Inflammatory macrophage (primary cell): ENCODE measurements around the gene GASK1A.
"Not testable (repeated sequence)": the region's sequence is repeated elsewhere in the genome, so short reads cannot be mapped to it uniquely, and the experiment has no call there.

Source experiments
- DNase-seq, 2 donors: peaks; one replicate each; pipeline ENCODE4 v3.0.0-alpha.2; 2020 to 2022

The GASK1A gene

DNA sequence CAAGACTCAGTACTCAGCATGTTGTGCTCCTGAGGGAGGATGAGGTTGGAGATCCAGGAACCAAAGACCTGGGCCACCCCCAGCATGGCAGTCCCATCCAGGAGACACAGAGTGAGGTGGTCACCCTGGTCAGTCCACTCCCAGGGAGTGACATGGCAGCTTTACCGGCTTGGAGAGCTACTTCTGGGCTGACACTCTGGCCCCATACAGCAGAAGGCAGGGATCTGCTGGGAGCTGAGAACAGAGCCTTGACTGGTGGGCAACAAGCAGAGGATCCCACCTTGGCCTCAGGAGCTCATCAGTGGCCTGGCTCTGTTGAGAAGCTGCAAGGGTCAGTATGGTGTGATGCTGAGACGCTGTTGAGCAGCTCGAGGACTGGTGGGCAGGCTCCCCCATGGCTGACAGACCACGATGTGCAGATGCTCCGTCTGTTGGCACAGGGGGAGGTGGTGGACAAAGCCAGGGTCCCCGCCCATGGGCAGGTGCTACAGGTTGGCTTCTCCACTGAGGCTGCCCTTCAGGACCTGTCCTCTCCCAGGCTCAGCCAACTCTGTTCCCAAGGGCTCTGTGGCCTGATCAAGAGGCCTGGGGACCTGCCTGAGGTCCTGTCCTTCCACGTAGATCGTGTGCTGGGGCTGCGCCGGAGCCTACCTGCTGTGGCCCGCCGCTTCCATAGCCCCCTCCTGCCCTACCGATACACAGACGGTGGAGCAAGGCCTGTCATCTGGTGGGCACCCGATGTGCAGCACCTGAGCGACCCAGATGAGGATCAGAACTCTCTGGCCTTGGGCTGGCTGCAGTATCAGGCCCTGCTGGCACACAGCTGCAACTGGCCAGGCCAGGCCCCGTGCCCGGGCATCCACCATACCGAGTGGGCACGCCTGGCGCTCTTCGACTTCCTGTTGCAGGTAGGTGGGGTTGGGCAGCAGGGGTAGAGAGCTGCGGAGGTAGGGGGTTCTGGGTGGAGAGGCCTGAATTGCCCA is 53.8 kb downstream of the GASK1A start:
- no peak for DNase-seq

- DNase-seq: no peak
Observed at GRCh38 chr3:43034200-43034599, 55.1 kb downstream of the GASK1A start.

- DNase-seq: no peak
Observed at GRCh38 chr3:43034911-43035310, 55.8 kb downstream of the GASK1A start.

DNA sequence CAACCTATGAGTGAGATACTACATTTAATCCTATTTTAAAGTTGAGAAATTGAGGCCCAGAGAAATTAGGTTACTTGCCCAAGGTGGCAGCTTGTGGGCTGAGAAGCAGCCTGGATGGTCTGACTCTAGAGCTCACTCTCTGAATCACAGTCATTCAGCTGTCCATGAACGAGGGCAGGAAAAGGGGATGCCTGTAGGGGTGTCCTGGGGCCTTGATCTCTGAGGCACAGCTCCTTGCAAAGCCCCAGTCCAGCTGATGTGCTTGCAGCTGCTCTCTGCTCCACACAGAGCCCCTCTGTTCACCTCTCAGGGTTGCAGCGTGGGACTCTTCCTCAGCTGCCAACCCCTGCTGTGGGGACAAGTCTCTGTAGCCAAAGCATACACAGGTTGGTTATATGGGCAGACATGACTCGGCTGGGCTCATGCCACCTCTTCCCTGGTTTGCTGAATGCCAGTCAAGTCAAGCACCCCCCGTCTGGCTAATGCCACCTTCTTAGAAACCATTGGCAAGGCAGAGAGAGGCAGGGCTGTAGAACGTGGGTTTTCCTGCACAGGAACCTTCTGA is 56.8 kb downstream of the GASK1A start:
- DNase-seq: no peak

DNA sequence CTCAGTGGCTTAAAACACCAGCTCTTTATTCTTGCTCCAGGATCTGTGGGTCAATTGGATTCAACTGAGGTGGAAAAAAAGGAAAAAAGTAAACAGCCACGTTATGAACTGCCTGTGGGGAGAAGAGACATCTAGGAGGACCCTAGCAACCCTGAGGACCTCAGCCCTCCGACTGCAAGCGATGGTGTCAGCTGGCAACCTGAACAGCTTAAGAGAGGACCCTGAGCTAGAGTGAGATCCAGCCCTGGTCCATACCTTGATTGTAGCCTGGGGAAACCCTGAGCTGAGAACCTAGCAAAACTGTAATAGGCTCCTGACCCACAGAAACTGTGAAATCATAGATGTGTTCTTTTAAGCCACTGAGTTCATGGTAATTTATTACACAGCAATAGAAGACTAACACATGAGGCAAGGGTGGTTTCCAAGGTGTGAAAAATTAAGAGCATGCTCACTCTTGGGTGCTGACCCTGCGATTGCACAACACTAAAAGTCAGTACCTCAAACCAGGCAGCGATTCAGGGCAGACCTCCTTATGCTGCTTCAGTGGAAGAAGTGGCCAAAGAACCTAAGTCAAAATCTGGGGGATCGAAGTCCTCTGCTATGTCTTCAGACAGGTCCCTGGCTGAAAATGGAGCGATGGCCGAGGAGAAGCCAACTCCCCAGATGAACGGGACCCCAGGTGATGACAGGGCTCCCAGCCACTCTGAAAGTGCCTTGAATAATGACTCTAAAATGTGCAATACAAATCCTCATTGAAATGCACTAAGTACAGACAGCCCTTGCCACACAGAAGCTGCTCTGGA is 57.7 kb downstream of the GASK1A start:
- DNase-seq: no peak

GRCh38 chr3:43038010-43038409 is 58.9 kb downstream of the GASK1A start:
- no peak for DNase-seq

DNA sequence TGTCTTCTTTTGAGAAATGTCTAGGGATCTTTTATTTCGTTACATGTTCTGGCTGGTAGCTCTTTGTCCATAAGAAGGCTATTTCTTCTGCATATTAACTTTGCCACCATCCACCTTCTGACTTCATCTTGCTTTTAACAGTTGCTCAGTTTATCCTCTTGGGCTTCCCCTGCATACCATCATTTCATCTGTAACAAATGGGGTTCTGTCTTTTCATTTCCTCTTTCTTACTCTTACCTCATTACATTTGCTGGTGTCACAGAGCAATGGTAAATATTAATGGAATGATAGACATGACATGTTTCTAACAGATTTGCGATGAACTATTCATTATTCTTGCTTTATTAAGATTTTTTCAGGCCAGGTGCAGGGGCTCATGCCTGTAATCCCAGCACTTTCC is 62.4 kb downstream of the GASK1A start:
- DNase-seq: no peak

DNA sequence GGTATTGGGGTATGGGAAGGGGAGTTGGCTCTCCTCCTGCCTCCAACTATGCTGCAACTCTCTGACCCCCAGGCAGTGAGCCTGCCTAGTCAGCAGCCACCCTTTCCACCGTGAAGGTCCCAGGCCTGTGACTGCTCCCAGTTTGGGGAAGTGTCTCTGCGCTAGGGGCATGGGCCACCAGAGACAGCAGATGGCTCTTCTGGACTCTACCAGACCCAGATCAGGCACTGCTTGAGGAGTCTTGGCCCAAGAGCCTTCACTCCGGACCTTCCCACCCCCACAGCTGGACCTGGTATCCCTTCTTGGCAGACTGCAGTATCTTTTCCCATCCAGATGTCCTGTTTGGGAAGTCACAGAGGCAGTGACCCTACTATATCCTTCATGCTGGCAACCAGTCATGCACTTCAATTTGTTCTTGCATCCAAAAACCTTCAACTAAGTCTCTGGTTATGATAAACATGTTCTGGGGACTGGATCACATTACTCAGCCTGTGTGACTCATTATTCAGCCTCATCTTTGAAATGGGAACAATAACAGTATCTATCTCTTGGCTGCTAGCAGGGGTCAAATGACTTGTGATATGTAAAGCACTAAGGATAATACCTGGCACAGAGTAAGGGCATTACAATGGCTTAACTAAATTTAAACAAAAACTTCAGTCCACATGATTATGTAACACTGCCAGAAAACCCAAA is 64.1 kb downstream of the GASK1A start:
- DNase-seq: no peak

- DNase-seq: no peak
Observed at GRCh38 chr3:43043793-43044192, 64.7 kb downstream of the GASK1A start.

GRCh38 chr3:43045079-43045478 is 66.0 kb downstream of the GASK1A start:
- not testable (repeated sequence) for DNase-seq

DNA sequence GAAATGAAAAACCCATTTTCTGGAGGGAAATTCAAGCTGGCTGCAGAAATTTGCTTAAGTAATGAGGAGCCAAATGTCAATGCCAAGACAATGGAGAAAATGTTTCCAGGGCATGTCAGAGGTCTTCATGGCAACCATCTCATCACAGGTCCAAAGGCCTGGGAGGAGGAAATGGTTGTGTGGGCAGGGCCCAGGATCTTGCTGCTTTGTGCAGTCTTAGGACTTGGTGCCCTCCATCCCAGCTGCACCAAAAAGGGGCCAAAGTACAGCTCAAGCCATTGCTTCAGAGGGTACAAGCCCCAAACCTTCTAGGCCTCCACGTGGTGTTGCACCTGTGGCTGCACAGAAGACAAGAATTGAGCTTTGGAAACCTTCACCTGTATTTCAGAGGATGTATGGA is 67.5 kb downstream of the GASK1A start:
- no peak for DNase-seq

- no peak for DNase-seq
Observed at GRCh38 chr3:43048470-43048869, 69.4 kb downstream of the GASK1A start.

- no peak for DNase-seq
Observed at GRCh38 chr3:43053291-43053690, 74.2 kb downstream of the GASK1A start.

GRCh38 chr3:43054754-43055153 is 75.6 kb downstream of the GASK1A start:
- DNase-seq: no peak

- DNase-seq: no peak
Observed at GRCh38 chr3:43055393-43055792, 76.3 kb downstream of the GASK1A start.

GRCh38 chr3:43055806-43056770 is 77.0 kb downstream of the GASK1A start:
- DNase-seq: no peak

- DNase-seq: no peak
Observed at GRCh38 chr3:43059456-43059855, 80.3 kb downstream of the GASK1A start.

DNA sequence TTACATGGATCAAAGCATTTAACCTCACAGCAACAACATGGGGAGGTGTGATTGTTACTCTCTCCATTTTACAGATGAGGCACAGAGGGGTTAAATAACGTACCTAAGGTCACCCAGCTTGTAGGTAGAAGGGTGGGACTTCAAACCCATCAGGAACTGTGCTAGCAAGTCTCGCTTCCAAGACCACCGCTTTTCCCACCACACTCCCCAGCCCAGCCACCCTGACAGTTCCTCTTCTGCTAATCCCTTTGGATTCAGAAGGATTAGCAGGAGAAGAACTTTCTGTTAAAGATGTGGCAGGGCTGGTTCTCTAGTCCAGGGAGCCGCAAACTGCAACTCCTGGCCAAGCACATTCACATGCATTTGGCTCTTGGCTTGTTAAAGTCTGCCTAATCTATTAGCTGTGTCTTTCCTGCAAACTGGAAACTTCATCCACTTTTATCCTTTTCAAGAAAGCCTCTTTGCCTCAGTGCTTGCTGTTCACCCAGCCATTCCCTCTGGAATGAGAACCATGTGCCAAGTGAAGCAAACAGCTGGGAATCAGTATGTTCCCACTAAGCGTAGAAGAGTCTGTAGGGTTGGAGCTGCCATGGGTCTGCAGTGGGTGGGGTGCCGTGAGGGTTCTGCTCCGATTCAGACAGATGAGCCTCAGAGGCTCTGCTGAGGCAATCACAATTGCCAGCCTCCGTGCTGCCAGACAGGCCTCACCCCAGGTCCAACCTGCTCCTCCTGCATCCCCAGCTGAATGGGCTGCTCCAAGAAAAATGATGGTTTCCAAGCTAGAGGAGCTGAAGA is 82.2 kb downstream of the GASK1A start:
- no peak for DNase-seq

- DNase-seq: no peak
Observed at GRCh38 chr3:43062040-43062563, 83.0 kb downstream of the GASK1A start.

DNA sequence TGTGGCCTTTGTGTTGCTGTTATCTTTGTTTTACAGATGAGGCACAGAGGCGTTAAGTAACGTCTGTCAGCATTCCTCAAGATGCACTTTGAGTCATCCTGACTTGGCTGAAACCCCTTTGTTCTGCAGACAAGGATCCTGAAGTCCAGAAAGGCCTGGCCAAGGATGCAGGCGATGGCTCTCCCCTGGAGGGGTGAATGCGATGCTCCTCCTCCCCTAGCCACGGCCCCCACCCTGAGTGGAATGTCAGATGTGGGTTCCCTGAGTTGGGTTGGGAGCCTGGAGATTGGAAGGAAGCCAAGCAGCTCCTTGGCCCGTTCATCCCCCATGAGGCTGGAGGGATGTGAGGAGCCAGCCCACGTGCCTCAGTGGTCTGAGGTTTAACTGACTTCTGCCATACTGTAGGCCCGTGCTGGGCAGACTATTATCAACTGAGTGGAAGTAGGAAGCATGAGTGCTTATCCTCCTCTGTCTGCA is 83.5 kb downstream of the GASK1A start:
- DNase-seq: no peak
